ENCODE measurements around the gene NYAP1.

GRCh38 chr7:100464210-100464660 lies 19.5 kb upstream of the NYAP1 start, which contains the start of gene SPACDR:
- TF ChIP-seq CTCF (IDR thresholded peaks at IDR 0.05) (no peak), POLR2A (IDR thresholded peaks at IDR 0.05) (no peak)

All from lower leg skin (tissue), 3 donors.